HG02642 (cell line): ENCODE measurements around the gene STUB1.
A peak's percentile ranks its signal among the peaks of the same experiment; 100 is the strongest.

Experiments
- ATAC-seq: cut with Tn5 transposase; IDR thresholded peaks from one replicate; pipeline ENCODE4 v1.9.1; 2021; ENCODE audit warnings: mild to moderate bottlenecking; ENCODE audit not compliant: unreplicated experiment, poor library complexity

Gene STUB1

DNA sequence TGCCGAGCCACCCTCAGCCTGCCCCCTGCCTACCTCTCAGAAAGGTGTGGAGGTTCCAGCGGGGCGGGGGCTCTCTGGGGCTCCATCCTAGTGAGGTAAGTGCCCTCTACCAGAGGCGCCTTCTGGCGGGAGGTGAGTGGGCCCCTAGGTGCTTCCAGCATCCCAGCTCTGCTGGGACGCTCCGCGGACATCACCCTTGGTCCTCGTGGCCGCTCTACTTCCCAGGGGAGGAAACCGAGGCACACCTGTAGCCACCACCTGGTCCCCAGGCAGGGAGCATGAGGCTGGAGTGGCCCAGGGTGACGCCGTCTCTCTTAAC is 37.2 kb upstream of the STUB1 start:
- ATAC-seq, result no peak

DNA sequence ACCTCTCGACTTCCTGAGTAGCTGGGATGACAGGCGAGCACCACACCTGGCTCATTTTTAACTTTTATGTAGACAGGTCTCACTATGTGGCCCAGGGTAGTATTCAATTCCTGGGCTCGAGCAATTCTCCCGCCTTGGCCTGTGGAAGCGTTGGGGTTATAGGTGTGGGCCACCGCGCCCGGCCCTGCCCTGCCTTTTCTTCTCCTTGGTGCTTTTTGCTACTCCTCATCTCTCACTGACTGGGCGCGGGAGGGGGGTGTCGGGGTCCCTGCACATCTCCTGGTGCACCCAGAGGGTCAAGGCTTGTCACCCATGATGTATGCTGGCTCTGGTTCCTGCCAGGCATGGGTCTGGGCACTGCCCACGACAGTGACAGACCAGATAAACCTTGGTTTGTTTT is 35.7 kb upstream of the STUB1 start:
- ATAC-seq, result no peak

DNA sequence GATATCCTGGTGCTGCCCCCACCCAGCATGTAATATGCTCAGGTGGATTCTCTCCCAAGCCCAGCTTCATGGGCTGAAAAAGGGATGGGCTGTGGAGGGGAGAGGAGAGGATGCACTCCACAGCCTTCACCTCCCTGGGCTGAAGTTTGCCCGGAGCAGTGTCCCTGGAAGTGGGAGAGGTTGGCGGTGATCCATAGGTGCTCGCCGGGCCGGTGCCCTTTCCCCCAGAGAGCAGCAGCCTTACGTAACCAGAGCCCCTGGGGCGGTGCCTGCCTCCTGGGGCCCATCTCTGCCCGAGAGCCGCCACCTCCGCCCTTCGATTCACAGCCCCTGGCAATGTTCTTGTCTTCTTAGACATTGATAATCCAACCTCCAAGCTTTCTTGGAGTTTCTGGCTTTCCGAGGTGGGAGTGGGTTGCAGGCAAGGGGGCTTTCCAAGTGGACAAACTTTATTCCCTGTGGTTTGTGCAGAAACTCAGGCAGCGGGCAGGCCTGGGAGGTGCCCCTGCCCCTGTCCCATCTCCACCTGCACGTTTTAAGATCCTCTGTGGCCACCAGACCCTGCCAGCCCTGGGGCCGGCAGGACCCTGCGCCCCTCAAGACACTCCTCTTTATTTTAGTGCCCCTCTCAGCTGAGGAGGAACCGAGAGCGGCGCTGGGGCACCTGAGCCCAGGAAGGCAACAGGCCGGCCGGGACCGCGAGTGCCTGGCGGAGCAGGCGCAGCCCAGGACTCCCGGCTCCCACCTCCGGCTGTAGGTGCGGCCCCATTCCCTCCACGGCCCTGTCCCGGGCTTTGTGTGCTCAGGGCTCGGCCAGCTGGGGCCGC is 34.1 kb upstream of the STUB1 start:
- no peak for ATAC-seq

DNA sequence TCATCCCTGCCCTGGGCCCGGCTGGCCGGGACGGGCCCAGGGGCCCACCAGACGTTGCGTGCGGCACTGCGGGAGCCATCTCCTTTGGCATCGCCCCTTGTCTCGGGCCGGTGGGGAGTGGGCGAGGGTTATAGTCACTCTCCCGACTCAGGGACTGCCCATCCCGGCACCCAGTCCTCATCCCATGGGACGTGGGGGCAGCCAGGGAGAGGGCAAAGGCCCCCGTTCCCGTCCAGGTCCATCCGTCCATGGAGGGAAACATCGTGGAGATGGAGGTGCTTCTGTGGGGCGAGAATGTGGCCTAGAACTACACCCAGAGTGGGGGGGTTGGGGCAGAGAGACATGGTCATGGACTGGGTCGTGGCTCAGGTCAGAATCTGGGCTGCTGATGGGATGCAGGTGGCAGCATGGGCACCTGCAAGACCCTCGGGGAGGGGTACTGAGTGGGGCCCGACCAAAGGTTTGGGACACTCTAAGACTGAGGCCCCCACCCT is 33.5 kb upstream of the STUB1 start:
- ATAC-seq, result no peak

DNA sequence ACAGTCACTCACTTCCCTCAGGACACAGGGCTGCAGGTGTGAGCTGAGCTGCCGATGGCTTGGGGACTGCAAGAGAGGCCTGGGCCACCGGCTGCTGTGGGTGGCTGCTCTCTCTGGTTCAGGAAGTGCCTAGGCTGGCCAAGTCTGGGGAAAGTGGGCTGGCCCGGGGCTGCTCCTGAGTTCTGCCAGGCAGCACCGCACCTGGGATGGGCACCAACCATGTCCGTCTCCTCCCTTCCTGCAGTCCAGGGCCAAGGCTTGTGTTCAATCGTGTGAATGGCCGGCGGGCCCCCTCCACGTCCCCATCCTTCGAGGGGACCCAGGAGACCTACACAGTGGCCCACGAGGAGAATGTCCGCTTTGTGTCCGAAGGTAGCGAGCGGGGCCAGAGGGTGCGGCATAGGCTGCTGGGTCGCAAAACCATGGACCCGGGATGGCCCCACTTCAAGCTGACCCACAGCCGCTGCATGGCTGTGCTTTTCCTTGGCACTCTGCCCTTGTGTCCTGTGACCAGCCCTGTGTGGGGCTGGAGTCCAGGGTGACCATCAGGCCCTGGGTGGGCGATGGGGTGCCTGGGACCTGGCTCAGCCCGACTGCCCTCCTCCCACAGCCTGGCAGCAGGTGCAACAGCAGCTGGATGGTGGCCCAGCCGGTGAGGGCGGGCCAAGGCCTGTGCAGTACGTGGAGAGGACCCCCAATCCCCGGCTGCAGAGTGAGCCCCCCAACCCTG is 32.9 kb upstream of the STUB1 start:
- no peak for ATAC-seq

DNA sequence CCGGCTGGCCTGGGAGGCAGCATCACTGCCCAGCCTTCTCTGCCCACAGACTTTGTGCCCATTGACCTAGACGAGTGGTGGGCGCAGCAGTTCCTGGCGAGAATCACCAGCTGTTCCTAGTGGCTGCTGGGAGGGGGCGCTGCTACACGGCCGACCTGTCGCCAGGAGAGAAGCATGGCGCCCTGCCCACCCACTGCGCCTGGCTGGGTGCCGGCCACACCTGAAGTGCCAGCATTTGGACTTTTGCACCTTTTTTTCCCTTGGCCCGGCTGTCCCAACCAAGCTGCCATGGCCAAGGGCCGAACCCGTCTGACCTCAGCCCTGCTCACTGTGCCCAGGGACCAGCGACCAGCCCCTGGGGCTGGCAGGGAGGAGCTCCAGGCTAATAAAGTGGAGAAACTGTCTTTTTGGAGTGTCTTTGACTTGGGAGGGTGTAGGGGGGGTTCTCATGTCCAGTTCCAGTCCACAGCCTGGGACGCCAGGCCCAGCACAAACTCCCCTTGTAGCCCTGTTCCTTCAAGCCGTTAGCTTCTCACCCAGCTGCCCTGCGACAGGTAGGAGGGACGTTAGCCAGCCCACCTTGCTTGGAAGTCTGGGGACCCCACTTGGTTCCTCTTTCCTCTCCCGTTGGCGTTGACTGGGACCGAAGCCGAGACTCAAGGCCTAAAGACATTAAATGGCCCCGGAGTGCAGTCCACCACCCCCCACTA is 32.0 kb upstream of the STUB1 start:
- no peak for ATAC-seq

DNA sequence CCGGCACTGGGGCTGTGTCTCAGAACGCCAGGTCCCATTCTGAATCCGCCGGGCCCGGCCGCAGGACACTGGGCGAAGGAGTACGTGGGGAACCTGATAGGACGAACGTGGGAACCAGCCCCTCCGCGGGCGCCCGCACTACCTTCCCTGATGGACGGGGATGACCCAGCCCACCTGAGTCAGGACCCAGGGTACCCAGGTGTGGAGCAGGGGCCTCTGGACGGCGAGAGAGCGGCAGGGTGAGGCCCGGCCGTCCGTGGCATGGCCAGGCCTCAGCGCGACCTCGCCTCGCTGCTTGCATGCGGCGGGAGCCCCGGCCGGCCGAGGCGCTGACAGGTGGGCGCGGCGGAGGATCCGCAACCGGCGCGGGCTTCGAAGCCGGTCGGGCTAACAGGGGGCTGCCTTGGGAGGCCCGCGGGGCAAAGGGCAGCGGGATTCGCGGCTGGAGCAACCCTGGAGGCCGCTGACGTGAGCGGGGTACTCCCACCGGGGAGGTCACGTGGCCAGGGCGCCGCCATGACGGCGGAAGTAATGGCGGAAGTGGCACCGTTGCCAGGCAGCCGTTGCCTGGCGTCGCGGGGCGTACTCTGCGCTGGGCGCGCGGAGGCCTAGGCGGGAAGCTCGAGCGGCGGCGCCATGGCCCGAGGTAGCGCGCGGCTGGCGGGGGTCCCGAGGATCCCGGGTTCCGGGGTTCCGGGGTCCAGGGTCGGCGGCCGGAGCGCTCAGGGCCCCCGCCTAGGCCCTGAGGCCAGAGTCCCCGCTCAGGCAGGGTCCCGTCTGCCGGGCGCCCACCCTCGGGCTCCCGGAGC is 31.2 kb upstream of the STUB1 start, which contains the start of gene WDR90:
WDR90 (plus strand) TSS at position 585 of the 809 bp plus-strand sequence; CDS start at position 637, 52 bp downstream.
- ATAC-seq, result peak; percentile 76

DNA sequence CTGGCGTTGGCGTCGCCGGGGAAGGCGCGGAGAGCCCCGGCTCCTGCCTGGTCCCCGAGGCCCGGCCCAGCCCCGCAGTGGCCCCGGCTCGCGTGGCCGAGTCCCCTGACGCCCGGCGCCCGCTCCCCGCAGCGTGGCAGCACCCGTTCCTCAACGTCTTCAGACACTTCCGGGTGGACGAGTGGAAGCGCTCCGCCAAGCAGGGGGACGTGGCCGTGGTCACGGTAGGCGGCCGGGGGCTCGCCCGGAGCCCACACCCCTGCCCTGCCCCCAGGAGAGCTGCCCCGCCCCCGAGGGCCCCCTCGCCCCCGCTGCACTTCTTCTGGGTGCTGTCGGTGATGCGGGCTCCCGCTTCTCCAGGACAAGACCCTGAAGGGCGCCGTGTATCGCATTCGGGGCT is 30.6 kb upstream of the STUB1 start:
- peak; percentile 19 for ATAC-seq

DNA sequence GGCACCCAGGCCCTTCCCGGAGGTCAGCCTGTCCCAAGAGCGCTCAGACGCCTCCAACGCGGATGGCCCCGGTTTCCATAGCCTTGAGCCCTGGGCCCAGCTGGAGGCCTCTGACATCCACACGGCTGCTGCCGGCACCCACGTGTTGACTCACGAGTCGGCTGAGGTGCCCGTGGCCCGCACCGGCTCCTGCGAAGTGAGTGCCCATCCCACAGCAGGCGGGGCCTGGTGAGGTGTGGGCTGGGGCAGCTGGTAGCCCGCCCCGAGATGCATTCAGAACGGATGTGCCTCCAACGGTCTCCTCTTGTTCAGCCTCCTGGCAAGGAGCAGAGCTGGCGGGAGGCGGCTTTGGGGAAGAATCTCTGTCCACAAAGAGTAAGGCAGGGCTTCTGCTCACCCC is 28.4 kb upstream of the STUB1 start:
- no peak for ATAC-seq

DNA sequence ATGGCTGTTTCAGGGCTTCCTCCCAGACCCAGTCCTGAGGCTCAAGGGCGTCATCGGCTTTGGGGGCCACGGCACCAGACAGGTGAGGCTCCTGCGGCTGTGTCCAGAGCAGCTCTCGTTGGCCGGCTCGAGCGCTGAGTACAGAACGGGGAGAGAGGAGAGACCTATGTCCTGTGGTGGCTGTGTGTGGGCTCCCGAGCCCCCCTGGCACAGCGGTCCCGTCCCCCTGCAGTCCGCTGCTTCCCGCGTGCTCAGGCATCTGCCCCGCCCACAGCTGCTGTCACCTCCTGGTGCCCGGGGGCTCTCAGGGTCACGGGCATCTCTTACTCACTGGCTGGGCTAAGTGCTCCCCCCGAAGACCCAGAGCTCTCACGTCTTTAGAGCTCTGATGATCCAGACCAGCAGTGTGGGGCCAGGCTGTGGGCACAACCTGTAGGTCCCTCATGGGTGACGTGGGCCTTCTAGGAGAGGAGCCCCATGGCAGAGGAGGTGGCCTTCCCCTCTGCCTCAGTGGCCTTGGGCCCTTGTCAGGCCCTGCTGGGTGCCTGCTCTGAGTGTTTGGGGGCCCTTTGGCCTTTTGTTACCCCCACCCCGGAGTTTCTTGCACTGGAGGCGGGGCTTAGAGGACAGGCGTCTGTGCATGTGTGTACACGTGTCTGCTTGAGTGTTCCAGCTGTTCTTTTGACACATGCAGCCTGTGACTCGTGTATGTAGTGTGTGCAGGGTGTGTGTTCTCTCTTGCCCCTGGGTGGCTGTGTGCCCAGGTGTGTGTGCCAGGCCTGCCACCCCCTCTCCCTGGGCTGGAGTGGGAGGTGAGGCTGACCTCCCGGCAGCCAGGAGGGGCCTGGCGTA is 27.5 kb upstream of the STUB1 start:
- no peak for ATAC-seq

DNA sequence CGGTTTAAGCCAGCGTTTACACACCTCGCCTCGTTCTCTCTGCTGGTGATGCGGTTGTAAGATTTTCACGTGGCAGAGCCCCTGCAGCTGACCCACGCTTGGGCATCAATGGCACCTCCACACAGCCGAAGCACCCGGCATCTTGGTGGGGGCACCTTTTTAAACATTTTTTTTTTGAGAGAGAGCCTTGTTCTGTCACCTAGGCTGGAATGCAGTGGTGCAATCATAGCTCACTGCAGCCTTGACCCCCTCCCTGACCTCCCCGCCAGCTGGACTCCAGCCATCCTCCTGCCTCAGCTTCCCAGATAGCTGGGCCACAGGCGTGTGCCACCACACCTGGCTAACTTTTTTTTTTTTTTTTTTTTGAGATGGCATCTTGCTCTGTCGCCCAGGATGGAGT is 26.2 kb upstream of the STUB1 start:
- ATAC-seq, result no peak

DNA sequence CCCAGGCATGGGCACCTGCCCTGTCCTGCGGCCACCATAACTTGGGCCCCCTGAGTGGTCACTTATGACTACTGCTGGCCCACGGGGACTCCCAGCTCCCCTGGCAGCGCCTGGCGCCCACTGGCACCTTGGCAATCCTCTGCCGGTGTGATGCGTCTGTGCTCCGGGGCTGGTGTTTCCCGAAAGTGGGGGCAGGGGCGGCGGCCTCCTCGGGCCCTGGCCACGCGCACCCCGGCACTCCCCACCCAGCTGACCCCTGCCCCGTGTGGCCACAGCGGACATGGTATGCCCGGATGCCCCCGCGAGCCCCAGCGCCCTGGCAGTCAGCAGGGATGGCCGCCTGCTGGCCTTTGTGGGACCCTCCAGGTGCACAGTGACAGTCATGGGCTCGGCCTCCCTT is 22.7 kb upstream of the STUB1 start:
- no peak for ATAC-seq

DNA sequence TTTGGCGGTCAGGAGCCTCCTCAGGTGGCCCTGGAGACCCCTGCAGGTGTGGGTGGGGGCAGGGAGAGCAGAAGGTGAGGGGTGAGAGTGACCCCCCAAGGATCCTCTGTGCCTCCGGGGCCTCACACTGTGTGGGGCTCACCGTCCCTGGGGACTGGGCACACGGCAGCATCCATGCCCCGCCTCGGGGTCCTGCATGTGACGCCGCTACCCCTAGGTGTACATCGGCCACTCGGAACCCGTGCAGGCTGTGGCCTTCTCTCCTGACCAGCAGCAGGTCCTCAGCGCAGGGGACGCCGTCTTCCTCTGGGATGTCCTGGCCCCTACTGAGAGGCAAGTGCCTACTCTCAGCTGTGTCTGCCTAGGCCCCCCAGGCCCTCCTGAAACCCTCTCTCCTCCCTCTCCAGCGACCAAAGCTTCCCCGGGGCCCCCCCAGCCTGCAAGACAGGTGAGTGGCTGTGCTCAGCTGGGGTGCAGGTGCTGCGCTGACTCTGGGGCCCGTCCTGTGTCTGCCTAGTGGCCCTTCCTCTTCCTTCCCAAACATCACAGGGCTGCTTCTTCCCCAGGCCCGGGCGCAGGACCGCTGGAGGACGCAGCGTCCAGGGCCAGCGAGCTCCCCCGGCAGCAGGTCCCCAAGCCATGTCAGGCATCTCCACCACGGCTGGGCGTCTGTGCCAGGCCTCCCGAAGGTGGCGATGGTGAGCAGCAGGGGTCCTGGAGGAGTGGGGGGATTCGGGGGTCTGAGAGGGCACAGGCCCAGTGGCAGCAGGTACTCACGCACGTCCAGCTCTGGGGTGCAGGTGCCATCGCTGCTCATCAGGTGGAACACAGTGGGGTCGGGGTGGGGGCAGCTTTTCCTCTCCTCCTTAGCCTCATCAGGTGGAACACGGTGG is 21.3 kb upstream of the STUB1 start:
- ATAC-seq, result no peak

DNA sequence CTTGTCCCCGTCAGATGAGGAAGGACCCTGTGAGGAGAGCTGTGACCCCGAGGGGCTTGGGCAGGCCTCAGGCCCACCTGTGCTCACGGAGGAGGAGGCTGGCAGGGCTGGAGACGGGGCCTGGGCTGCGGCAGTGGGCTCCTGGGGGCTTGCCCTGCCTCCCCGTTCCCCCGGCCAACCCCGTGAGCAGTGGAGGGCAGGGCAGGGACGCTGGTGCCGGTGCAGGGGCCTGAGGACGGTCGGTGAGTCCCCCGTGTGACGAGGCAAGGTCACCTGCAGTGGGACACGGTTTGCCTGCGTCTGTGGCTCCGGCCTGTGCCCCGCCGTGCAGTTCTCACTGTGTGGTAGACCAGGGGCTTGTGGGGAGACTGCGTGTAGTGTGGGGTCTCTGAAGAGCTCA is 20.6 kb upstream of the STUB1 start:
- ATAC-seq, result no peak

DNA sequence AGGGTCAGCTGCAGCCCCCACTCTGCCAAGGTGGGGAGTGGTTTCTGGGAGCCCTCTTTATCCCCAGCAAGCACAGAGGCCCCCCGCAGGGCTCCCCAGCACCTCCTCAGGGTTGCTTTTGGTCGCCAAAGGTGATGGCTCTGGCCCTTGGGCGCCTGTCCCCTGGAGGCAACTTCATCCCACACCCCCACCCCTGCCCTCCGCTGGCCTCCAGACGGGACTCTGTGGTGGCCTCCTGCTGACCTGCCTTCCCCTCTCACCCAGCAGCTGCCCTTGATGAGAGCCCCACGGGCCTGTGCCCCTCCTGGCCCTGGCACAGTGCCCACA is 20.1 kb upstream of the STUB1 start:
- no peak for ATAC-seq

DNA sequence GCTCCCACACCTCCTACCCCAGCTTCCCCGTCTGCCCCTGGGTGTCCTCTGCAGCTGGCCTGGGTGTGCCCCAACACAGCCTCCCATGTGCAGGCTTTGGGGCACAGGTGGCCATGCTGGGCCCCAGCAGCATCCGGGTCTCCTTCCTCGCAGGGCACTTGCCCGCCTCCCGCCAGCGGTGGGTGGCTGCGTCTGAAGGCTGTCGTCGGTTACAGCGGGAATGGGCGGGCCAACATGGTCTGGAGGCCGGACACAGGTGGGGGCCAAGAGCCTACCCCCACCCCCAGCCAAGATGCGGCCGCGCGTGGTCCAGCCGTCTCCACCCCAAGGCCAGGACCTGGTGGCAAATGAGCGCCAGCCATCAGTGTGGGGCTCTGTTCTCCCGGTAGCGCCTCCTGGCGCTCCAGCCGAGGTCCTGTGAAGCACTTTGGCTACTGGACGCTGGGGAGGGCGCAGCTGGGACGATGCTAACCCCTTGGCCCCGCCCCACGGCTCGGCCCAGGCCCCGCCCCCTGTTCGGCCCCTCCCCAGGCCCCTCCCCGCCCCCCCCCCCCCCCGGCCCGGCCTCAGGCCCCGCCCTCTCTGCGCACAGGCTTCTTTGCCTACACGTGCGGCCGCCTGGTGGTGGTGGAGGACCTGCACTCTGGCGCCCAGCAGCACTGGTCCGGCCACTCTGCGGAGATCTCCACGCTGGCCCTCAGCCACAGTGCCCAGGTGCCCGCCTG is 19.6 kb upstream of the STUB1 start:
- peak; percentile 47 for ATAC-seq

DNA sequence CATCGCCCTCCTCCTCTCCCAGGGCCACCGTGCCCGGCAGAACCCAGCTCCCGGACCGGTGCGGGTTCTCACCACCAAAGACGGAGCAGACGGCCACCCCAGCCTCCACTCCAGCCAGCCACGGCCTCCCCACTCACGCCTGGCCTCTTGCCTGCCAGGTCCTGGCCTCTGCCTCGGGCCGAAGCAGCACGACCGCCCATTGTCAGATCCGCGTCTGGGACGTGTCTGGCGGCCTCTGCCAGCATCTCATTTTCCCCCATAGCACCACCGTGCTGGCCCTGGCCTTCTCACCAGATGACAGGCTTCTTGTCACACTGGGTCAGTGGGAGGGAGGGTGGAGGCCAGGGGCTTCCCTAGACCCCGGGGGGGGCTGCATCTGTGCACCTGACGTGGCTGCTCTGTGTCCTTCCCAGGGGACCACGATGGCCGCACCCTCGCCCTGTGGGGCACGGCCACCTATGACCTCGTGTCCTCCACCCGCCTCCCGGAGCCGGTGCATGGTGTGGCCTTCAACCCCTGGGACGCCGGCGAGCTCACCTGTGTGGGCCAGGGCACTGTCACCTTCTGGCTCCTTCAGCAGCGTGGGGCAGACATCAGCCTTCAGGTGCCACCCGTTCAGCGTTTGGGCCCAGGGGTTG is 18.9 kb upstream of the STUB1 start:
- peak; percentile 2 for ATAC-seq
